H9 (cell line): ENCODE data around the gene C11orf58. TPM values are rescaled to one million over a fixed set of nuclear protein-coding genes. Genes with fewer than 3 reads are reported as not detected.

Experiments
- DNase-seq: peaks from one replicate; pipeline ENCODE4 v3.0.0-alpha.2; 2017
- H2AFZ ChIP-seq: one replicate; pipeline ENCODE4 v1.6.1; 2013; ENCODE audit warnings: mild to moderate bottlenecking, low read length, control low read depth, moderate library complexity
- H2AK5ac ChIP-seq: 2 replicates; pipeline ENCODE4 v1.6.1; 2013; ENCODE audit warnings: low read length, control low read depth, mixed read lengths; ENCODE audit not compliant: insufficient read length
- H2BK120ac ChIP-seq: one replicate; pipeline ENCODE4 v1.6.1; 2013; ENCODE audit warnings: low read depth, mild to moderate bottlenecking, low read length, control low read depth, inconsistent platforms; ENCODE audit not compliant: poor library complexity, severe bottlenecking
- H2BK12ac ChIP-seq: 2 replicates; pipeline ENCODE4 v1.6.1; 2013; ENCODE audit warnings: low read length, control low read depth, mixed read lengths, low read depth; ENCODE audit not compliant: insufficient read length
- H2BK15ac ChIP-seq: 2 replicates; pipeline ENCODE4 v1.6.1; 2013; ENCODE audit warnings: low read depth, low read length, control low read depth
- H2BK20ac ChIP-seq: one replicate; pipeline ENCODE4 v1.6.1; 2013; ENCODE audit warnings: low read depth, mild to moderate bottlenecking, low read length, control low read depth, inconsistent platforms; ENCODE audit not compliant: poor library complexity, severe bottlenecking
- H2BK5ac ChIP-seq: 2 replicates; pipeline ENCODE4 v1.6.1; 2013; ENCODE audit warnings: low read length, control low read depth, mixed read lengths; ENCODE audit not compliant: insufficient read length
- H3K14ac ChIP-seq: 2 replicates; pipeline ENCODE4 v1.6.1; 2013; ENCODE audit warnings: low read length, control low read depth; ENCODE audit not compliant: insufficient read depth
- H3K18ac ChIP-seq: 2 replicates; pipeline ENCODE4 v1.6.1; 2013; ENCODE audit warnings: low read depth, mild to moderate bottlenecking, mixed read lengths, low read length, control low read depth; ENCODE audit not compliant: insufficient read length
- H3K23ac ChIP-seq: 2 replicates; pipeline ENCODE4 v1.6.1; 2013; ENCODE audit warnings: low read length, control low read depth, mixed read lengths, low read depth; ENCODE audit not compliant: insufficient read length
- H3K23me2 ChIP-seq: 2 replicates; pipeline ENCODE4 v1.6.1; 2013; ENCODE audit warnings: low read depth, mild to moderate bottlenecking, mixed read lengths, low read length, control low read depth; ENCODE audit not compliant: insufficient read length, poor library complexity, severe bottlenecking
- H3K27ac ChIP-seq: 2 replicates; pipeline ENCODE4 v1.5.1; 2013; ENCODE audit warnings: low read length, control low read depth, mixed read lengths, low read depth; ENCODE audit not compliant: insufficient read length
- H3K27me3 ChIP-seq: 2 replicates; pipeline ENCODE4 v1.6.1; 2013; ENCODE audit warnings: low read length, control low read depth, inconsistent platforms; ENCODE audit not compliant: insufficient read depth
- H3K4ac ChIP-seq: 2 replicates; pipeline ENCODE4 v1.6.1; 2013; ENCODE audit warnings: low read depth, mild to moderate bottlenecking, control low read depth, inconsistent platforms, low read length, moderate library complexity
- H3K4me1 ChIP-seq: 2 replicates; pipeline ENCODE4 v1.6.1; 2013; ENCODE audit warnings: low read length, control low read depth, inconsistent platforms; ENCODE audit not compliant: insufficient read depth
- H3K4me2 ChIP-seq: 2 replicates; pipeline ENCODE4 v1.6.1; 2013; ENCODE audit warnings: low read length, control low read depth, mixed read lengths; ENCODE audit not compliant: insufficient read length, insufficient read depth
- H3K56ac ChIP-seq: 2 replicates; pipeline ENCODE4 v1.6.1; 2013; ENCODE audit warnings: low read depth, mild to moderate bottlenecking, mixed read lengths, low read length, control low read depth; ENCODE audit not compliant: insufficient read length
- H3K79me1 ChIP-seq: 2 replicates; pipeline ENCODE4 v1.6.1; 2013; ENCODE audit warnings: low read depth, mild to moderate bottlenecking, moderate library complexity, low read length, control low read depth, inconsistent platforms; ENCODE audit not compliant: insufficient read depth, poor library complexity, severe bottlenecking
- H3K79me2 ChIP-seq: 2 replicates; pipeline ENCODE4 v1.6.1; 2013; ENCODE audit warnings: low read length, control low read depth, inconsistent platforms; ENCODE audit not compliant: insufficient read depth
- H3K9ac ChIP-seq: 2 replicates; pipeline ENCODE4 v1.6.1; 2013; ENCODE audit warnings: low read length, control low read depth, mixed read lengths; ENCODE audit not compliant: insufficient read length; ENCODE audit errors: extremely low read depth
- H3K9me3 ChIP-seq: one replicate; pipeline ENCODE4 v1.6.1; 2013; ENCODE audit warnings: low read depth, low read length, inconsistent platforms; ENCODE audit not compliant: control insufficient read depth
- H3T11ph ChIP-seq: one replicate; pipeline ENCODE4 v1.6.1; 2013; ENCODE audit warnings: mild to moderate bottlenecking, low read length, control low read depth, inconsistent platforms
- H4K20me1 ChIP-seq: one replicate; pipeline ENCODE4 v1.6.1; 2013; ENCODE audit not compliant: control insufficient read depth, insufficient read length, insufficient read depth
- H4K5ac ChIP-seq: 2 replicates; pipeline ENCODE4 v1.6.1; 2013; ENCODE audit warnings: low read depth, mild to moderate bottlenecking, mixed read lengths, low read length, control low read depth; ENCODE audit not compliant: insufficient read length
- H4K8ac ChIP-seq: replicated peaks from 2 replicates; pipeline ENCODE4 v1.6.1; 2013; ENCODE audit warnings: low read length, control low read depth, mixed read lengths, low read depth; ENCODE audit not compliant: insufficient read length
- H4K91ac ChIP-seq: 2 replicates; pipeline ENCODE4 v1.6.1; 2013; ENCODE audit warnings: low read depth, mild to moderate bottlenecking, moderate library complexity, mixed read lengths, low read length, control low read depth; ENCODE audit not compliant: insufficient read length
- H3K27ac Mint-ChIP-seq, 3 experiments: 2 replicates in 2 of 3; 3 replicates in 1 of 3; pipeline ENCODE4 v1.8.0; 2020 to 2021; ENCODE audit warnings: mixed read lengths in 3 of 3, mild to moderate bottlenecking in 1 of 3, moderate library complexity in 1 of 3
- H3K27me3 Mint-ChIP-seq: 2 replicates; pipeline ENCODE4 v1.8.0; 2021; ENCODE audit warnings: low read depth, mild to moderate bottlenecking, moderate library complexity, mixed read lengths
- H3K36me3 Mint-ChIP-seq, 3 experiments: 2 replicates in 2 of 3; 3 replicates in 1 of 3; pipeline ENCODE4 v1.8.0; 2020 to 2021; ENCODE audit warnings: low read depth in 3 of 3, mixed read lengths in 3 of 3; ENCODE audit not compliant: insufficient read depth in 1 of 3
- H3K4me1 Mint-ChIP-seq, 2 experiments: 2 replicates each; pipeline ENCODE4 v1.8.0; 2020; ENCODE audit warnings: mixed read lengths in 2 of 2
- H3K4me3 Mint-ChIP-seq, 2 experiments: 2 replicates in 1 of 2; 3 replicates in 1 of 2; pipeline ENCODE4 v1.8.0; 2020 to 2021; ENCODE audit warnings: mild to moderate bottlenecking in 2 of 2, mixed read lengths in 2 of 2, moderate library complexity in 1 of 2
- H3K9me3 Mint-ChIP-seq, 2 experiments: 2 replicates in 1 of 2; 3 replicates in 1 of 2; pipeline ENCODE4 v1.8.0; 2020; ENCODE audit warnings: mild to moderate bottlenecking in 2 of 2, mixed read lengths in 2 of 2, moderate library complexity in 1 of 2
- CTCF ChIP-seq: fragments of 200-600 bp; sonication (generic); conservative IDR thresholded peaks from 3 replicates; pipeline ENCODE4 v1.8.0; 2021; ENCODE audit warnings: antibody characterized with exemption, mild to moderate bottlenecking
- WGBS: extraction: QIAGEN DNeasy Blood & Tissue Kit; methylation state at CpG from one replicate; pipeline ENCODE4 v1.1.7; 2013; ENCODE audit warnings: missing lambda C conversion rate, low lambda C conversion rate, mixed read lengths; ENCODE audit not compliant: insufficient read length; ENCODE audit errors: extremely low coverage; 5-methylcytosine and 5-hydroxymethylcytosine counted together
- total RNA-seq: library from RNA; stranded (reverse); gene quantifications from 2 replicates; pipeline ENCODE4 v1.2.1, GENCODE V29; 2021

Gene C11orf58
- total RNA-seq, 1 experiment from 2014 or later: 169 TPM

DNA sequence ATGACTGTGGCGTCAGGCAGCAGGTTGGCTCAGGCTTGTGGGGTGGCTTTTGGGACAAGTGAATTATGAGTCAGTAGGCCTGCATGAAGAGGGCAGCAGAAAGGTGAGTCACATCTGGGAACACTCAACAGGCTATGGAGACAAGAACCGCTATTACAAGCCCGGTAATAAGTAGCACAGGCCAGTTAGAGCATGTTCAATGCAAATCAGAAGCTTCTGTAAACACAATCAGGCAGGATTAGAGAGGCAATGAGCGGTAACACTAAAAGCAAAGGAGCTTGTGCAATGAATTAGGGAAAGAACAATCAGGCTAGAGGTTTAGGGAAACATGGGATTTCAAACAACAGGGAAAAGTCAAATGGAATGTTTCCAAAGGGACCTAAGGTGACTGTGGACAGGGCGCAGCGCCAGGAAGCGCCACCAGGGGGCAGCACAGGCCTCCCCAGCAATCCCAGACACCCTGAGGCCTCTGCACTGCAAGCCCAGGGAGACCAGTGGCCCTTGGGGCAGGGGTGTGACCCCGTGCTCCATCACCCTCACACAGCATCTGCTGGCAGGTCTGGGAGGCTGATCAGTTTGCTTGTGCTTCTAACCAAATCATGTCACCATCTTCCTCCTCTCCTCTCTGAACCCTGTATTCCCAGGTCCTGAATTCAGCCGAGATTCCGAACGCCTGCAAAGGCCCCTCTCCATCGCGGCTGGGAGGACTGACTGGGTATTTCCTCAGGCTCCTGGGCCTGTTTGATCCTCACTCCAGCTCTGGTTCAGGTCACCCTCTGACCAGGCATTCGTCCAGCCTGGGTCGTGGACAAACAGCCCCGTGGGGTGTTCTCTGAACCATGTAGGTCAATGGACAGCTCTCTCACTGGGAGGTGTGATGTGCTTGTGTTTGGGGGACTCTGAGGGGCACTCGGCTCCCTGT, 50.0 kb downstream of the C11orf58 start:
- peak; percentile 83 for DNase-seq
- no peaks in the 10 kb centered on the region for H3K79me1 ChIP-seq
- no CpG with 5 or more reads among the region's 17 CpGs for WGBS
- no peak overlapping the region for H3K9ac ChIP-seq
- no peak overlapping the region for H3K4me2 ChIP-seq
- H3K79me2 ChIP-seq: no peaks in the 10 kb centered on the region
- H3K9me3 ChIP-seq: no peaks in the 10 kb centered on the region
- no peak overlapping the region for H4K91ac ChIP-seq
- Mint-ChIP-seq H3K4me1 (peaks cover 17 to 19% of the 10 kb centered on the region in 2 experiments), H3K27me3 (no peaks in the 10 kb centered on the region), H3K4me3 (no peak overlapping the region; a peak in 1 of 5 replicates), H3K9me3 (no peaks in the 10 kb centered on the region), H3K27ac (peak overlapping the region in 1 of 3 experiments; percentile 81; a peak in 2 of 7 replicates), H3K36me3 (peaks cover 0 to 10% (median 0%) of the 10 kb centered on the region in 3 experiments; a peak in 4 of 7 replicates)
- no peak overlapping the region for H2AK5ac ChIP-seq
- H2BK20ac ChIP-seq: no peak overlapping the region
- no peak overlapping the region for H3K27ac ChIP-seq
- H3K14ac ChIP-seq: no peak overlapping the region
- H2BK15ac ChIP-seq: no peak overlapping the region
- H3K23me2 ChIP-seq: no peaks in the 10 kb centered on the region
- peak; percentile 99 for TF ChIP-seq CTCF
- no peak overlapping the region for H2BK12ac ChIP-seq
- H4K5ac ChIP-seq: no peak overlapping the region
- H3T11ph ChIP-seq: no peak overlapping the region
- no peak overlapping the region for H3K18ac ChIP-seq
- no peak overlapping the region for H4K8ac ChIP-seq
- H2BK120ac ChIP-seq: no peak overlapping the region
- H3K4ac ChIP-seq: no peak overlapping the region
- H2AFZ ChIP-seq: no peak overlapping the region
- H3K56ac ChIP-seq: no peak overlapping the region
- H4K20me1 ChIP-seq: no peaks in the 10 kb centered on the region
- no peak overlapping the region for H3K23ac ChIP-seq
- no peaks in the 10 kb centered on the region for H3K27me3 ChIP-seq
- H2BK5ac ChIP-seq: no peak overlapping the region
- no peaks in the 10 kb centered on the region for H3K4me1 ChIP-seq
